GM19463 (cell line): ENCODE results near the gene KCND2.
"Not testable (repeated sequence)": the region's sequence is repeated elsewhere in the genome, so short reads cannot be mapped to it uniquely, and the experiment has no call there.

Experiments used
- ATAC-seq: cut with Tn5 transposase; IDR thresholded peaks from one replicate; pipeline ENCODE4 v1.9.1; 2021; ENCODE audit warnings: mild to moderate bottlenecking, moderate library complexity; ENCODE audit not compliant: unreplicated experiment

Gene KCND2

GRCh38 chr7:120578657-120579056 lies 305.7 kb downstream of the KCND2 start:
- ATAC-seq: not testable (repeated sequence)

- no peak for ATAC-seq
Measured at GRCh38 chr7:120582916-120583315, 309.9 kb downstream of the KCND2 start.

GRCh38 chr7:120583899-120584586 lies 311.1 kb downstream of the KCND2 start:
- no peak for ATAC-seq

- ATAC-seq: no peak
Measured at GRCh38 chr7:120586571-120586970, 313.6 kb downstream of the KCND2 start.

GRCh38 chr7:120587243-120587642 lies 314.3 kb downstream of the KCND2 start:
- no peak for ATAC-seq

GRCh38 chr7:120588416-120588815 lies 315.4 kb downstream of the KCND2 start:
- ATAC-seq: no peak

GRCh38 chr7:120588862-120589261 lies 315.9 kb downstream of the KCND2 start:
- no peak for ATAC-seq

GRCh38 chr7:120600607-120601006 lies 327.6 kb downstream of the KCND2 start:
- ATAC-seq: no peak

GRCh38 chr7:120603366-120603765 lies 330.4 kb downstream of the KCND2 start:
- no peak for ATAC-seq

GRCh38 chr7:120609136-120609753 lies 336.3 kb downstream of the KCND2 start:
- ATAC-seq: no peak

- ATAC-seq: no peak
Measured at GRCh38 chr7:120611975-120612374, 339.0 kb downstream of the KCND2 start.

GRCh38 chr7:120615703-120616102 lies 342.7 kb downstream of the KCND2 start:
- peak; percentile 56 for ATAC-seq

- ATAC-seq: peak; percentile 67
Measured at GRCh38 chr7:120617275-120617674, 344.3 kb downstream of the KCND2 start.

- no peak for ATAC-seq
Measured at GRCh38 chr7:120628251-120628650, 355.3 kb downstream of the KCND2 start.

- no peak for ATAC-seq
Measured at GRCh38 chr7:120639884-120640283, 366.9 kb downstream of the KCND2 start.

GRCh38 chr7:120645966-120646365 lies 373.0 kb downstream of the KCND2 start:
- ATAC-seq: no peak

- ATAC-seq: no peak
Measured at GRCh38 chr7:120654241-120654640, 381.3 kb downstream of the KCND2 start.

GRCh38 chr7:120658516-120658915 lies 385.5 kb downstream of the KCND2 start:
- no peak for ATAC-seq

GRCh38 chr7:120662291-120662690 lies 389.3 kb downstream of the KCND2 start:
- no peak for ATAC-seq

GRCh38 chr7:120665068-120665467 lies 392.1 kb downstream of the KCND2 start:
- ATAC-seq: no peak

GRCh38 chr7:120675076-120675475 lies 402.1 kb downstream of the KCND2 start:
- no peak for ATAC-seq

GRCh38 chr7:120677535-120677934 lies 404.6 kb downstream of the KCND2 start:
- ATAC-seq: no peak

GRCh38 chr7:120680985-120681384 lies 408.0 kb downstream of the KCND2 start:
- ATAC-seq: no peak
